Measurements from ENCODE around the gene XXYLT1. TPM values are rescaled to one million over a fixed set of nuclear protein-coding genes. Genes with fewer than 3 reads are reported as not detected.

The XXYLT1 gene
- total RNA-seq, 2 experiments from 2014 or later: 3.1 to 3.7 TPM

- no peaks in the 10 kb centered on the region for H3K9me3 Mint-ChIP-seq
- CTCF ChIA-PET: no interaction called here
- POLR2A ChIA-PET: no interaction called here
These were observed 154.4 kb downstream of the XXYLT1 start for GRCh38 chr3:195116407-195117185.

GRCh38 chr3:195115600-195116406, 155.2 kb downstream of the XXYLT1 start:
- Mint-ChIP-seq H3K4me1 (ENCODE audit: low read depth) (peaks cover 7% of the 10 kb centered on the region), H3K27me3 (no peaks in the 10 kb centered on the region), H3K27ac (no peak overlapping the region), H3K4me3 (no peak overlapping the region), H3K9me3 (no peaks in the 10 kb centered on the region), H3K36me3 (ENCODE audit: low read depth) (no peaks in the 10 kb centered on the region)
- no peaks in the 10 kb centered on the region for H3K36me3 ChIP-seq (ENCODE audit: insufficient read depth, low read length)
- no peaks in the 10 kb centered on the region for H3K9me3 ChIP-seq (ENCODE audit: control insufficient read depth in 1 of 2, insufficient read depth in 1 of 2, low read length in 2 of 2)
- H3K27me3 ChIP-seq (ENCODE audit: control insufficient read depth in 1 of 2, insufficient read depth in 2 of 2, low read length in 2 of 2): no peaks in the 10 kb centered on the region
- intact Hi-C loops (cut with DNase I, micrococcal nuclease): no loop called here
- ChIA-PET POLR2A (no interaction called here), CTCF (no interaction called here)
- no peak for DNase-seq
- no peak overlapping the region for H3K27ac ChIP-seq (ENCODE audit: low read depth in 1 of 2, low read length in 2 of 2)
- no peak for ATAC-seq (ENCODE audit: poor library complexity)
- no peak for TF ChIP-seq CTCF (IDR thresholded peaks at IDR 0.05)
- no peaks in the 10 kb centered on the region for H3K4me1 ChIP-seq (ENCODE audit: insufficient read depth, low read length)
- H3K4me3 ChIP-seq (ENCODE audit: low read length): no peak overlapping the region

More at GRCh38 chr3:195116407-195117185, 154.4 kb downstream of the XXYLT1 start:
- no peak for TF ChIP-seq CTCF (IDR thresholded peaks at IDR 0.05)
- no peaks in the 10 kb centered on the region for H3K9me3 ChIP-seq (ENCODE audit: control insufficient read depth in 1 of 2, insufficient read depth in 1 of 2, low read length in 2 of 2)
- DNase-seq: no peak
- ATAC-seq (ENCODE audit: poor library complexity): no peak
- no peaks in the 10 kb centered on the region for H3K4me1 ChIP-seq (ENCODE audit: insufficient read depth, low read length)
- Mint-ChIP-seq H3K4me1 (ENCODE audit: low read depth) (peaks cover 7% of the 10 kb centered on the region), H3K36me3 (ENCODE audit: low read depth) (no peaks in the 10 kb centered on the region), H3K27me3 (no peaks in the 10 kb centered on the region), H3K4me3 (no peak overlapping the region), H3K27ac (no peak overlapping the region)
- no peaks in the 10 kb centered on the region for H3K27me3 ChIP-seq (ENCODE audit: control insufficient read depth in 1 of 2, insufficient read depth in 2 of 2, low read length in 2 of 2)
- intact Hi-C loops (cut with DNase I, micrococcal nuclease): no loop called here
- no peak overlapping the region for H3K27ac ChIP-seq (ENCODE audit: low read depth in 1 of 2, low read length in 2 of 2)
- no peaks in the 10 kb centered on the region for H3K36me3 ChIP-seq (ENCODE audit: insufficient read depth, low read length)
- H3K4me3 ChIP-seq (ENCODE audit: low read length): no peak overlapping the region

- no peak overlapping the region for H3K27ac ChIP-seq (ENCODE audit: low read depth in 1 of 2, low read length in 2 of 2)
- ChIA-PET POLR2A (no interaction called here), CTCF (no interaction called here)
- H3K4me1 ChIP-seq (ENCODE audit: insufficient read depth, low read length): no peaks in the 10 kb centered on the region
- H3K27ac Mint-ChIP-seq: no peak overlapping the region
- no peak overlapping the region for H3K4me3 ChIP-seq (ENCODE audit: low read length)
- no peaks in the 10 kb centered on the region for H3K27me3 Mint-ChIP-seq
- no peaks in the 10 kb centered on the region for H3K27me3 ChIP-seq (ENCODE audit: control insufficient read depth in 1 of 2, insufficient read depth in 2 of 2, low read length in 2 of 2)
- H3K9me3 ChIP-seq (ENCODE audit: control insufficient read depth in 1 of 2, insufficient read depth in 1 of 2, low read length in 2 of 2): no peaks in the 10 kb centered on the region
- H3K9me3 Mint-ChIP-seq: no peaks in the 10 kb centered on the region
- H3K36me3 ChIP-seq (ENCODE audit: insufficient read depth, low read length): no peaks in the 10 kb centered on the region
- H3K36me3 Mint-ChIP-seq (ENCODE audit: low read depth): no peaks in the 10 kb centered on the region
- no peak overlapping the region for H3K4me3 Mint-ChIP-seq
- H3K4me1 Mint-ChIP-seq (ENCODE audit: low read depth): peaks cover 7% of the 10 kb centered on the region
- intact Hi-C loops (cut with DNase I, micrococcal nuclease): no loop called here
- ATAC-seq (ENCODE audit: poor library complexity): no peak
- no peak for DNase-seq
- no peak for TF ChIP-seq CTCF (IDR thresholded peaks at IDR 0.05)
These were observed 156.0 kb downstream of the XXYLT1 start for GRCh38 chr3:195114786-195115599.
